ENCODE data around the gene TMEM167A.

- no peak for TF ChIP-seq POLR2A (IDR thresholded peaks at IDR 0.05)
- TF ChIP-seq CTCF (IDR thresholded peaks at IDR 0.05), result no peak
These were observed 50.7 kb downstream of the TMEM167A start for GRCh38 chr5:83026516-83026915.
